GM19023 (cell line): ENCODE measurements around the gene NPY.
"Not testable (repeated sequence)": the region's sequence is repeated elsewhere in the genome, so short reads cannot be mapped to it uniquely, and the experiment has no call there.

Source experiments
- ATAC-seq: cut with Tn5 transposase; IDR thresholded peaks from one replicate; pipeline ENCODE4 v1.9.1; 2021; ENCODE audit warnings: mild to moderate bottlenecking, moderate library complexity; ENCODE audit not compliant: unreplicated experiment

NPY gene

GRCh38 chr7:24283897-24284698 lies at the start of gene NPY:
Gene NPY, plus strand, starts transcription at chr7:24284190. Its CDS starts 1,051 bp downstream, at chr7:24285241.
- ATAC-seq = no peak

DNA sequence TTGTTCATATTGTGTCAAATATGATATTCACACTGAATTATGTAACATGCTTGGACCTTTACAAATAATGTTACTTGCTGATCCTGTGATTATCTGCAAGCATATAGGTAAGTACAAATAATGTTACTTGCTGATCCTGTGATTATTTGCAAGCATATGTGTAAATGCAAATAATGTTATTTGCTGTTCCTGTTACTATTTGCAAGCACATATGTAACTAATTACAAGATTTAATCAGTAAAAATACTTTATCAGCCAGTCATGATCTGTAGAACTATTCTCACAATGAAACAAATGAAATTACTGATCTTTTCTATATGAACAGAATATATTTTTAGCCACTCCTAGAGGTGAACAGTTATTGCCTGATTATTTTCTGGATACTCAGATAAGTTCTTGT lies 44.7 kb upstream of the NPY start:
- no peak for ATAC-seq

DNA sequence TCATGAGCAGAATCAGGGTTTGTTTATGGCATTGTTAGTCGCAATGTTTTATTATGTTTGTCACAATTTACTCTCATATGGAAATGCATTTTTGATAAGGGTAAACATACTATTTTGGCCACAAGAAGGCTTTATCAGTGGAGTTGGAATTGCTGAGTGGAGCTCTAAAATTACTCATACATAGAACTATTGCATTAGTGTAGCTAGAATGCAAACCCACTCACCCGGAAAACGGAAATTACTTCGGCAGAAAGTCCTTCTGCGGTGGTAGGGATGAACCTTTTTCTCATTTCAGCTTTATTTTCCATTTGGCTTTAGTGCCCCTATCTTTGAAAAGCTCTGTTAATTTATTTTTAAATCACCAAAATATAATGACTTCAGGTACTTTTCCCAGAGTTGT lies 42.8 kb upstream of the NPY start:
- no peak for ATAC-seq

DNA sequence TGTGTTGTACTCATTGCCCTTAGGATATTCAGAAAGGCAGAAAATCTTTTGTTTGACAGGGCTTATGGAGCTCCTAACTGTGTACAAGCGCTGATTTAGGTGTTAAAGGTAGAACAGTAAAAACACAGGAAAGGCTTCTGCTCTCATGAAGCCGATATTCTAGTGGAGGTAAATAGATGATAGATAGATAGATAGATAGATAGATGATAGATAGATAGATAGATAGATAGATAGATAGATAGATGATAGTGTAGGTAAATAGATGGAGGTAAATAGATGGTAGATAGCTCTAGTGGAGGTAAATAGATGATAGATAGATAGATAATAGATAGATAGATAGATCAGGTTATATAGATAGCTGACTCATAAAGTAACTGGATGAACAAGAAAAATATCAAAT lies 39.4 kb upstream of the NPY start:
- ATAC-seq = no peak

- ATAC-seq = no peak
Observed at GRCh38 chr7:24245362-24245761, 38.6 kb upstream of the NPY start.

GRCh38 chr7:24249266-24249665 lies 34.7 kb upstream of the NPY start:
- no peak for ATAC-seq

DNA sequence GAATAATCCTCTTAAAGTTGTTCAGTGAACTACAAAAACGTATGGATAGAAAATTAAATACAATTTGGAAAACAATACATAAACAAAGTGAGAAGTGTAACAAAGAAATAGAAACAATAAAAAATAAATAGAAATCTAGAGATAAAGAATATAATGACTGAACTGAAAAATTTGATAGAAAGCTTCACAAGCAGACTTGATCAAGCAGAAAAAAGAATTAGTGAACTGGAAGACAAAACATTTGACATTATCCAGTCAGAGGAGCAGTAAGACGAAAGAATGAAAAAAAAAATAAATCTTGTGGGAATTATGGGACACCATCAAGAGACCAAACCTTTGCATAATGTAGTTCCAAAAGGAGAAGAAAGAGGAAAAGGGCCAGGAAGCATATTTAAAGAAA lies 32.4 kb upstream of the NPY start:
- no peak for ATAC-seq

GRCh38 chr7:24255139-24255538 lies 28.9 kb upstream of the NPY start:
- no peak for ATAC-seq

DNA sequence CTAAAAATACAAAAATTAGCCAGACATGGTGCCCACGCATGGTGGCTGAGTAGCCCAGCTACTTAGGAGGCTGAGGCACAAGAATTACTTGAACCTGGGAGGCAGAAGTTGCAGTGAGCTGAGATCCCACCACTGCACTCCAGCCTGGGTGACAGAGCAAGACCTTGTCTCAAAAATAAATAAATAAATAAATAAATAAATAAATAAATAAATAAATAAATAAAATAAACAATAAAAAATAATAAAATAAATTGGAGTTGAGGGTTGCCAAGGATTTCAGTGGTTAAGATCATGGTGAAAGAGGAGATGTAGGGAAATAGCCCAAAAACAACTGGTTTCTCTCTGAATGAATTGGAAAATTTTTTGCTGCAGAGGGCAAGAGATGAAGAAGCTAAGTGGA lies 25.7 kb upstream of the NPY start:
- ATAC-seq = not testable (repeated sequence)

DNA sequence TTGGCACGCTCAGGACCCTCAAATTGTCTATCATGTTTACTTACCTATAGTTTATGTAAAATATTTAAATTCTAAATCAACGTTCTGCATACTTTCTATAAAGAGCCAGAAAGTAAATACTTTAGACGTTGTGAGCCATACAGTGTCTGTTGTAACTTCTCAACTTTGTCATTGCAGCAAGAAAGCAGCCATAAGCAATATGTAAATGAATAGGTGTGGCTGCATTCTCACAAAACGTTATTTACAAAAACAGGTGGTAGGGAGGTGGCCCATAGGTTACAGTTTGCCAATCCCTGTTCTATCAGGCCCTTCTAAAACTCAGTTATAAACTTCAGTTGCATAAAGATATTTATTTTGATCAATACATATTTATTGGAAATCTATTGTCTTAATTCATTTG lies 12.1 kb upstream of the NPY start:
- no peak for ATAC-seq

- no peak for ATAC-seq
Observed at GRCh38 chr7:24279512-24279911, 4.5 kb upstream of the NPY start.

GRCh38 chr7:24283554-24283896 lies 465 bp upstream of the NPY start:
- no peak for ATAC-seq

GRCh38 chr7:24284699-24285506 lies 913 bp downstream of the NPY start:
- ATAC-seq = no peak

DNA sequence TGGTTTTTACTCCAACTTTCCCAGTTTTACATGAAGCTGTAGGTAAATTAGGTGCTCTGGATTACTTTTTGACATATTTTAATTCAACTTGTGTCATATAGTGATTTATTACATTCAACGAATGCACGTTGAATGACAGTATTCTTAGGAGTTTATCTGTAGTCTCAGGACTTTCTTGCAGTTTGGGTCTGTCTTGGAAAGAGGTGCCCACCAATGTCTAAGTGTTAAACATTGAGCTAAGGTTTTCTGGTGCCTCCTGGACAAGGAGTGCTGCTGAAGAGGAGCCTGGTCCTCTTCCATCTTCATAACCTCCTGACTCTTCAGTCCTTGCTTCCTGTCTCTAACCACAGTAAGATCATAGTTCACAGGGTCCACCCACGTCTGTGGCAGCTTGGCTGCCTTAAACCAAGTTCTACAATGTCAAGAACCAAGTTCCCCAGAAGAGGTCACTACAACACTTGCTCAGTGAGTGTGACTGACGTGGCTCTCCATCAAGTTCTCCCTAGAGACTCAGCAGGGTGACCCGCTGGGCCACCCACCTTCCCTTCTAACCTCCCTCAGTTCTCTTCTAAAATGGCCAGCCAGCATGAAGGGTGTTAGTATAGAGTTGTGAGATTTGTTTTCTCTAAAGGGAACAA lies 6.1 kb downstream of the NPY start:
- ATAC-seq = peak; percentile 99

DNA sequence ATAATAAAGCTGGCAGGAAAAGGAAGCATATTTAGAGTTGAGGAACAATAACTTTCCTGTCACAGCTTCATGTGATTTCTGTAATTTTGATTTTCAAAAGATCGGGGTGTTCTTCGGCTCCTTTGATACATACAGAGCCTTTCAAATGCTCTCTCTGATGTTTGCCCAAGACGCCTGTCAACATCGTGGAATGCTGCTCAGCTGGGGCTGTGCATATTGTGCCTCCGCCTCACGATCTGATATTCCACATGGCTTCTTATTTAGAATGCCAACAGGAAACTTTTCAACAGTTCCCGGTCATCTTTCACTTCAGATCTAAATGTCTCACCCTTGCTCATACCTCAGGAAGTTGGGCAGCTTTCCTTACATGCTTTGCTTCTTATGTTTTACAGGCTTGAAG lies 7.3 kb downstream of the NPY start:
- ATAC-seq = no peak

- ATAC-seq = no peak
Observed at GRCh38 chr7:24297362-24297761, 13.4 kb downstream of the NPY start.

GRCh38 chr7:24298696-24299095 lies 14.7 kb downstream of the NPY start:
- ATAC-seq = no peak

GRCh38 chr7:24299192-24299591 lies 15.2 kb downstream of the NPY start:
- ATAC-seq = no peak

DNA sequence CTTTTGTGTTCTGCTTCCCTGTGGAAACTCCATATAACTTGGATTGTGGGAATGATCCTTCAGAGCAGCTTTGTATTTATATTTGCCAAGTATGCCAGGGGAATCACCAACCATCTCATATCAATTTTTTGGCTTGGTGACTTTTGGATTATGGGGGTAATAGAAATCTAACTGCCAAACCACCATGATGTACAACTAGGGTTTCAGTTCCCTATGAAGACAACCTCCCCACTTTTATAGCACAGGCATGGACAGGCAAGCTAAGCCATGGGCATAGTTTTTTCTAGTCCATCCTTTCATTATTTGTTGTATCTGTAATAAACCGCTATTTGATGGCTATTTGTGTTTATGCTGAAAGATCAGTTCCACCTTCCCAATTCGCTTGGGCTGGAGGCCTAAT lies 17.7 kb downstream of the NPY start:
- no peak for ATAC-seq

GRCh38 chr7:24304494-24305095 lies 20.6 kb downstream of the NPY start:
- no peak for ATAC-seq

DNA sequence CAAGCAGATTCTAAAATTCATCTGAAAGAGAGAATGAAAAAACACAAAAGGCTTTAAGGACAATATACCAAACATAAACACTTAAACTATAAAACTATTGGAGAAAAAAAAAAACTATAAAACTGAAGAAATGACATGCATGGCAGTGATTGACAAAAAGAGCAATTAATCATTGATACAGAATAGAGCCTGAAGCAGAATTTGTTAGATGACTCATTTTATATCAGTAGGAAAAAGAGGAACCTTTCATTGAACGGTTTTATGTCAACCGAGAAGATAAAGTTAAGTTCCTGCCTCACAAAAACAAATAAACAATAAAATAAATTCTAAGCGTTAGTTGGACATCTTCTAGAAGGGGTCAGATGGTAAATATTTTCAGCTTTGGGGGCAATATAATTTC lies 23.3 kb downstream of the NPY start:
- ATAC-seq = no peak

DNA sequence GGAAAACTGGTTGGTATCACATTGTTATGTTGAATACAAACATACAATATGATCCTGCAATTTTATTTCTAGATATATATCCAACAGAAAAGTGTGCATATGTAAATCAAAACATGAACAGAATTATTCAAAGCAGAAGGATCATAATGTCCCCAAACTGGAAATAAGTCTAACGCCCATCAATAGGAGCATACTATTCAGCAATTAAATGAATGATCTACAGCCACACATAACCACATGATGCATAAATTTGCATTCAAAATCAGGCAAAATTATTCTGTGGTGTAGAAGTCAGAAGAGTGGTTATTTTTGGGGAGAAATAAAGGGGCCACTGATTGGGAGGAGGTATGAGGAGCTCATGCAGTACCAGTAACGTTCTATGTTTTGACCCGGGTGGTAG lies 28.6 kb downstream of the NPY start:
- ATAC-seq = no peak
